Stimulated activated CD8-positive, alpha-beta memory T cell treated with anti-CD3 and anti-CD28 coated beads, Interleukin-12 subunit alpha, Interleukin-12 subunit beta, amount 100 ng/mL, for 24 hours (primary cell): ENCODE results near the gene MAN2A1.

ENCODE experiments used
- DNase-seq: peaks from one replicate; pipeline ENCODE4 v3.0.0-alpha.2; 2020; ENCODE audit errors: extremely low read depth

Gene MAN2A1

DNA sequence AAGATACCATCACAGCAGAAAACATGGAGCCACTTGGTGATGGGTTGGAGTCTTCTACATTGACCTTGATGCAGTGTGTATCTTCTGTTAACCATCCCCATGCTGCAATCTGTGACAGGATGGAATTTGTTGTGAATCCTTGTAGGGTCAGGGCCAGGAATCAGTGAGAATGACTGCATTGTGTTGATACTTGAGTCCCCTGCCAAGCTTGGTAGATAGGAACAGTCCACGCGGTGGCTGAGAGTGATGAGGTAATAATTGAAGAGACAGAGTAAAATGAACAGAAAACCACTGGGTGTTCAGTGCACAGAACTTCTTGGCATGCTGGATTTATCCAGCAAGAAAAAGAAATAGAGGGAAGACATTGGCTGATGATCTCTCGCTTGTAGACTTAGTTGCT lies 217.5 kb downstream of the MAN2A1 start:
- DNase-seq: no peak

DNA sequence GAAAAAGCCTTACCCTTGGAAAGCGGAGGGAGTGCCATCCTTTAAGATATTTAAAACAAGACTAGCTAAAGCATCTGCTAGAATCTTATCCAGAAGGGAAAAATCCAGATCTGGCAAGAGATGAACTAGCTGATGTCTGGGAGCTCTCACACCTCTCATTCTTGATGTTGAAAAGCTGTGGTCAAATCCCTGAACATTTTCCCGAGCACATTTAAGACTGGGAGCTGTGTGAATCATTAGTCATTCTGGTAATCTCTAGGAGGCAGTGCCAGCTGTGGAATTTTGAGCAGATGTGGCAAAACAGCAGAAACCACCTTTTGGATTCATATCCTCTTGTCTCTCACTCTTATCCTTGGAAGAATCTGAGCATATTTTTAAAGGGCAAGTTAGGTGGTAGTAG lies 218.0 kb downstream of the MAN2A1 start:
- DNase-seq: no peak

DNA sequence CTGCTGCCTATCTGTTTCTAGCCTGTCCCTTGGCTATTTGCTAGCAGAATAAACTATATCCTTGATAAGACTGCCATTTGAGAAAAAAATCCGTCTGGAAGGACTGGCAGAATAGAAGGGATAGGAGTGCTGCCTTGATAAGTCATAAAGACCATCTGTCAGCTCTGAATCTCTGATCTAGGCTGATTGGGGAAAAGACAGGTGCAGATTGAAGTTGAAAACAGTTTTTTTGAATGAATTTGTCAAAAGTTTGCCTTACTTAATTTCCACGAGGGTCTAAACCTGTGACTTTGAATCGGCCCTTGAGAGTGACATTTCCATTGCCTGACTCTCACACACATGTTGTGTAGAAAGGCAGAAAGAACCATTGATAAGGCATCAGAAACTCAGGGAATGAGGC lies 218.6 kb downstream of the MAN2A1 start:
- DNase-seq: no peak

DNA sequence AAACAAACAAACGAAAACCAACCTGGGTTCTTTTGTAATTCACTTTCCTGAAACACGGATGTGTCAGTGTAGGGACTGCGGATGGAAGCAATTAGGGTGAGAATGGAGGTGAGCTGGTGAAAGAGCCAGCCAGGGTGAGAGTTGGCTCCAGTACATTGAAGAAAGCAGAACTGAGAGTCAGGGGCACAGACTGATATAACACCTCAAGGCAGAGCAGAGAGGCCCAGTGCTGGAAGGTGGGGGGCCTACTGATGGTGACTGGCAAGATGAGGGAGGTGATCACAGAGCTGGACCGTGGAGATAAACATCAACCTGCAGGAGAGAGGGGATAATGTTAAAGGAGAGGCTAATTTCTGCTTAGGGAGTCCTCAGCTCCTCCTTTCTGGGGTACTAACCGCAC lies 221.1 kb downstream of the MAN2A1 start:
- DNase-seq: no peak

DNA sequence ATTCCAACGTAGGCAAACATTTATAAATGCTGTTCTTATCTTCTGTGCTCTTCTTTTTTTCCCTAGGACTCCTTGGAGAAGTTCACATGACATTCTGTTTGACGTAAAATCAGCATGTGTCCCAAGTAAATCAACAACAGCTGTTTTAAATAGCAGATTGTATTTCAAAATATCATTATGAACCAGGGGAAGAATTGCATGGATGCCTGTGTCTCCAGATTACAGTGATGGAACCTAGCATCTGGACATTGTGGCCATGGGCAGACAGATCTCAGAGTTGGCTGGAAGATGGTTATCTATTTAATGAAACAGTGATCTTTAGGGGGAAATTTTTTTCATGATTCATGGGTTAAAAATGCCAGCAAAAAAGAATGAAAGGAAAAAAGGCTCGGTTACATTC lies 222.0 kb downstream of the MAN2A1 start:
- DNase-seq: no peak

DNA sequence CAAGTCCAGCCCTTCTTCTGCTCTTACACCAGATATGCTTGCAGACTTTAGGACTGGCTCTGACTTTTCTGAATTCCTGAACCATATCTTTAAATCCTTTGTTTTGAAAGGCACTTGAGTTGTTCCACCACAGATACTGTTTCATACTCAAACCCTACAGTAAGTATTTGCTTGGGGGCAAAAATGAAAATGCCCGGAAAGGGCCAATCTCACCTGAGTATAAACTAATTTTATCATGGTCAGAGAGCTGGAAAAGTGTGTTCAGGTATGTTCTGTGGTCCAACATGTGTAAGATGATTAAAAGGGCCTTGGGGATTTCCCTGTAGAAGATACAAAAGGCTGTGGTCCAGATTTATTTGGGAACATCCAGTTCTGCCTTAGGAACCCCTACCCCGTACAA lies 225.2 kb downstream of the MAN2A1 start:
- DNase-seq: no peak

DNA sequence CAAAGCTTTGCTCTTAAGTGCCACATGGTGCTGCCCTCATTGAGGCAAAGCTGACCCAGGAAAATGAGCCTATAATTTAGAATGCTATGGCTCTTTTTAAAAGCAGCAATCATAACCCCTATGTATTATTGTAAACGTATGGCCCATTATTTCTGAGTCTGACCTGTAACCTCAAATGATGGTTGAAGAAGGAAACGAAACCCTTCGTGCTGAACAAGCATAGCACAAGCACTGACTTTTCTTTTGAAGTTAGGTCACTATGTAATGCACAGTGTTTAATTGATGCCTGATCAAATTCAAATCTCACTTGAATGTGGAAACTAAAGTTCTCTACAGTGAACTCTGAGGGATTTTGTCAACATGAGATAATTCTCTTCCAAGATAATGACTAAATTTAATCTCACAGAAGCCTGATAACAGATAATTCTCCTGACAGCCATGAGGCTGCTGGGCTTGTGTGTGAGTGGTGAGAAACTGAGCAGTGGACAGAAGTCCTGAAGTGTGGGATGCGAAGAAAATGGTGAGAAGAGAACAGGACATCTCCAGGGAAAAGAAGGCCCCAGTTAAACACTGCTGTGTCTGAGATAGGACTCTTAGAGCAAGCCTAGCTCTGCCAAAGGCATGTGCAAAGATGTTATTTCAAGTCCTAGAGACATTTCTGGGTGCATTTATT lies 226.9 kb downstream of the MAN2A1 start:
- DNase-seq: no peak
